ENCODE measurements around the gene SERPINB1.

DNA sequence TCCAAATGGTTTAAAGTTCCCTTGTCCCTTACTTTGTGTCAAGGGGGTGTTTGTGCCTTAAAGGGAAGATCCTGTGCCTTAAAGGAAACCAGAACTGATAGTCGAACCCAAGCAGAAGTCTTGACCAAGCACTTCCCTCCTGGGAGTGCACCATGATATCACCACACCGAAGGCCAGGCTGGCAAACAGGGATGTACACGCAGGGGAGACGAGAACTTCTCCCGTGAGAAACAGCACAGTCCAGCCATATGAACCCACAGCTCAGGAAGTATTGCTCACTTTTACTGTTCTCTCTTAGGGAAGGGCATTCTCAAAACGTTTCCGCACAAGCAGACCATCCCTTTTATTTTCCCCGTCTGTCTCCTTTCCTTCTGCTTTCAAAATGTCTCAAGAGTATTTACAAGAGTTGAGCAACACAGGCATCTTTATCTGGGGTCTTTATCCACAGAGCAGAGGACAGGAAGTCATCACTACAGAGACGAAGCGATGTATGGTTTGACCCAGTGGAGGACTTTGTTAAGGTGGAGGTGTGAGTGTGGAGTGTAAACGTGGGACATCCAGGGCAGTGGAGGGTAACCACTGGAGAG, 12.8 kb upstream of the SERPINB1 start:
- TF ChIP-seq BHLHE40 (IDR thresholded peaks at IDR 0.05; ENCODE audit: low read depth, low read length): no peak
- TF ChIP-seq, protein P1, sequence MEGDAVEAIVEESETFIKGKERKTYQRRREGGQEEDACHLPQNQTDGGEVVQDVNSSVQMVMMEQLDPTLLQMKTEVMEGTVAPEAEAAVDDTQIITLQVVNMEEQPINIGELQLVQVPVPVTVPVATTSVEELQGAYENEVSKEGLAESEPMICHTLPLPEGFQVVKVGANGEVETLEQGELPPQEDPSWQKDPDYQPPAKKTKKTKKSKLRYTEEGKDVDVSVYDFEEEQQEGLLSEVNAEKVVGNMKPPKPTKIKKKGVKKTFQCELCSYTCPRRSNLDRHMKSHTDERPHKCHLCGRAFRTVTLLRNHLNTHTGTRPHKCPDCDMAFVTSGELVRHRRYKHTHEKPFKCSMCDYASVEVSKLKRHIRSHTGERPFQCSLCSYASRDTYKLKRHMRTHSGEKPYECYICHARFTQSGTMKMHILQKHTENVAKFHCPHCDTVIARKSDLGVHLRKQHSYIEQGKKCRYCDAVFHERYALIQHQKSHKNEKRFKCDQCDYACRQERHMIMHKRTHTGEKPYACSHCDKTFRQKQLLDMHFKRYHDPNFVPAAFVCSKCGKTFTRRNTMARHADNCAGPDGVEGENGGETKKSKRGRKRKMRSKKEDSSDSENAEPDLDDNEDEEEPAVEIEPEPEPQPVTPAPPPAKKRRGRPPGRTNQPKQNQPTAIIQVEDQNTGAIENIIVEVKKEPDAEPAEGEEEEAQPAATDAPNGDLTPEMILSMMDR (IDR thresholded peaks at IDR 0.05): no peak; the same call in 2 of the 3 replicates
- no peak for TF ChIP-seq EP300 (IDR thresholded peaks at IDR 0.05)

Measured in A549 (cell line).